Measurements from ENCODE around the gene TICAM1.

GRCh38 chr19:4852484-4852883, 21.0 kb upstream of the TICAM1 start:
- TF ChIP-seq CTCF (IDR thresholded peaks at IDR 0.05; ENCODE audit: borderline replicate concordance, extremely low read depth, low read length, poor library complexity, severe bottlenecking) (no peak), EZH2 (IDR thresholded peaks at IDR 0.05; ENCODE audit: borderline replicate concordance, low read depth, low read length, severe bottlenecking) (no peak)
